H1 (cell line): Measurements from ENCODE around the gene SLC38A5. TPM values are rescaled to one million over a fixed set of nuclear protein-coding genes. Genes with fewer than 3 reads are reported as not detected.

Experiments used
- CTCF ChIA-PET: fragments of 300-600 bp; sonication (Branson Sonifier 250); formaldehyde crosslinking; loops from one replicate; lab custom pipeline; 2021; ENCODE audit not compliant: partially characterized antibody; lab: Charles Lee
- POLR2A ChIA-PET: fragments of 300-600 bp; sonication (Branson Sonifier 250); formaldehyde crosslinking; loops from one replicate; lab custom pipeline; 2021; ENCODE audit warnings: inconsistent platforms; ENCODE audit not compliant: partially characterized antibody; lab: Charles Lee
- DNase-seq, 2 experiments: peaks; one replicate each; pipeline versions ENCODE4 v3.0.0 to v3.0.0-alpha.2; 2010 to 2022; ENCODE audit warnings: low spot score in 2 of 2, low read depth in 1 of 2, mixed read lengths in 1 of 2
- FAIRE-seq: peaks from 2 replicates; lab custom pipeline; 2011; peaks lifted over from hg19 to GRCh38; lab: Jason Lieb, UNC
- H2AFZ ChIP-seq: 2 replicates; pipeline ENCODE4 v1.8.1; 2012; ENCODE audit warnings: low read length, inconsistent platforms
- H2AK5ac ChIP-seq: 2 replicates; pipeline ENCODE4 v1.6.1; 2013; ENCODE audit warnings: low read depth, low read length
- H2BK120ac ChIP-seq: replicated peaks from 2 replicates; pipeline ENCODE3; 2013; ENCODE audit warnings: low read depth, low read length, inconsistent platforms
- H2BK12ac ChIP-seq: 2 replicates; pipeline ENCODE4 v1.6.1; 2013; ENCODE audit warnings: low read depth, low read length
- H2BK15ac ChIP-seq: 2 replicates; pipeline ENCODE4 v1.6.1; 2013; ENCODE audit warnings: low read length
- H2BK20ac ChIP-seq: 2 replicates; pipeline ENCODE4 v1.6.1; 2013; ENCODE audit warnings: low read length
- H2BK5ac ChIP-seq: 2 replicates; pipeline ENCODE4 v1.6.1; 2013; ENCODE audit warnings: low read depth, low read length
- H3K14ac ChIP-seq: 2 replicates; pipeline ENCODE4 v1.6.1; 2013; ENCODE audit warnings: inconsistent platforms; ENCODE audit not compliant: insufficient read length
- H3K18ac ChIP-seq: 2 replicates; pipeline ENCODE4 v1.6.1; 2013; ENCODE audit warnings: low read length; ENCODE audit errors: extremely low read depth
- H3K23ac ChIP-seq: 2 replicates; pipeline ENCODE4 v1.6.1; 2013; ENCODE audit warnings: inconsistent platforms; ENCODE audit not compliant: insufficient read length
- H3K23me2 ChIP-seq: 2 replicates; pipeline ENCODE4 v1.6.1; 2013; ENCODE audit warnings: low read depth, low read length
- H3K27ac ChIP-seq: 2 replicates; pipeline ENCODE4 v1.6.1; 2011; ENCODE audit warnings: low read depth, low read length, inconsistent platforms
- H3K27me3 ChIP-seq, 4 experiments: replicated peaks in 1 of 4; 1 replicate in 1 of 4; 2 replicates in 3 of 4; pipeline versions ENCODE4 v1.6.1 to v1.8.1; 2011 to 2013; ENCODE audit warnings: low read length in 3 of 4, mild to moderate bottlenecking in 3 of 4, inconsistent platforms in 2 of 4, mixed read lengths in 2 of 4, moderate library complexity in 1 of 4; ENCODE audit not compliant: control insufficient read depth in 3 of 4, insufficient read depth in 3 of 4; ENCODE audit errors: extremely low read depth in 1 of 4
- H3K36me3 ChIP-seq, 4 experiments: 2 replicates each; pipeline versions ENCODE4 v1.6.1 to v1.8.1; 2011 to 2013; ENCODE audit warnings: mild to moderate bottlenecking in 4 of 4, low read length in 3 of 4, moderate library complexity in 2 of 4, control low read depth in 1 of 4, inconsistent platforms in 1 of 4; ENCODE audit not compliant: insufficient read depth in 4 of 4, control insufficient read depth in 2 of 4
- H3K4ac ChIP-seq: replicated peaks from 2 replicates; pipeline ENCODE3; 2013; ENCODE audit warnings: low read length, low read depth, mixed read lengths, inconsistent platforms; ENCODE audit not compliant: insufficient read length
- H3K4me1 ChIP-seq, 4 experiments: replicated peaks in 1 of 4; 1 replicate in 1 of 4; 2 replicates in 3 of 4; pipeline versions ENCODE4 v1.6.1 to v1.8.1; 2011 to 2013; ENCODE audit warnings: low read length in 3 of 4, inconsistent platforms in 2 of 4, mixed read lengths in 1 of 4; ENCODE audit not compliant: insufficient read depth in 4 of 4, control insufficient read depth in 3 of 4
- H3K4me2 ChIP-seq, 2 experiments: 2 replicates each; pipeline versions ENCODE4 v1.6.1 to v1.8.1; 2011 to 2013; ENCODE audit warnings: low read depth in 2 of 2, low read length in 2 of 2, control low read depth in 1 of 2, inconsistent platforms in 1 of 2, mild to moderate bottlenecking in 1 of 2; ENCODE audit not compliant: insufficient read depth in 1 of 2
- H3K4me3 ChIP-seq, 4 experiments: fragments of 200-600, 300-600 bp in 1 of 4; sonication (generic), shearing (Covaris generic), sonication (Bioruptor Twin) in 1 of 4; 2 replicates each; pipeline versions ENCODE4 v1.5.1 to v1.8.1; 2011 to 2016; ENCODE audit warnings: low read length in 4 of 4, low read depth in 3 of 4, control low read depth in 2 of 4, inconsistent platforms in 2 of 4, mild to moderate bottlenecking in 2 of 4, mixed read lengths in 1 of 4, moderate library complexity in 1 of 4; ENCODE audit not compliant: insufficient read depth in 2 of 4; ENCODE audit errors: extremely low read depth in 1 of 4
- H3K56ac ChIP-seq: replicated peaks from 2 replicates; pipeline ENCODE3; 2013; ENCODE audit warnings: low read depth, mild to moderate bottlenecking, mixed read lengths, low read length, inconsistent platforms; ENCODE audit not compliant: insufficient read length
- H3K79me1 ChIP-seq: 2 replicates; pipeline ENCODE4 v1.6.1; 2013; ENCODE audit warnings: low read depth, low read length, control low read depth
- H3K79me2 ChIP-seq, 2 experiments: 2 replicates each; pipeline versions ENCODE4 v1.6.1 to v1.8.1; 2012 to 2013; ENCODE audit warnings: low read length in 2 of 2, mild to moderate bottlenecking in 2 of 2, inconsistent platforms in 1 of 2; ENCODE audit not compliant: insufficient read depth in 2 of 2, control insufficient read depth in 1 of 2
- H3K9ac ChIP-seq, 4 experiments: replicated peaks in 1 of 4; 1 replicate in 1 of 4; 2 replicates in 3 of 4; pipeline versions ENCODE4 v1.6.1 to v1.8.1; 2011 to 2013; ENCODE audit warnings: low read depth in 3 of 4, low read length in 3 of 4, control low read depth in 2 of 4, mild to moderate bottlenecking in 2 of 4, moderate library complexity in 2 of 4, inconsistent platforms in 1 of 4; ENCODE audit errors: extremely low read depth in 1 of 4
- H3K9me3 ChIP-seq, 2 experiments: 2 replicates each; pipeline versions ENCODE4 v1.6.1 to v1.8.1; 2012 to 2013; ENCODE audit warnings: mild to moderate bottlenecking in 2 of 2, moderate library complexity in 2 of 2, control low read depth in 1 of 2, inconsistent platforms in 1 of 2, low read depth in 1 of 2, low read length in 1 of 2, mixed read lengths in 1 of 2; ENCODE audit not compliant: insufficient read depth in 2 of 2
- H4K20me1 ChIP-seq, 2 experiments: replicated peaks in 1 of 2; 2 replicates each; pipeline versions ENCODE3 to v1.8.1; 2011 to 2013; ENCODE audit warnings: inconsistent platforms in 2 of 2, low read length in 2 of 2, mild to moderate bottlenecking in 1 of 2; ENCODE audit not compliant: insufficient read depth in 2 of 2, control insufficient read depth in 1 of 2
- H4K5ac ChIP-seq: 2 replicates; pipeline ENCODE4 v1.6.1; 2013; ENCODE audit warnings: low read length, low read depth, mixed read lengths, inconsistent platforms; ENCODE audit not compliant: insufficient read length
- H4K8ac ChIP-seq: 2 replicates; pipeline ENCODE4 v1.8.0; 2013; ENCODE audit warnings: mild to moderate bottlenecking, moderate library complexity, low read length, inconsistent platforms; ENCODE audit not compliant: insufficient read depth; ENCODE audit errors: extremely low read depth
- H4K91ac ChIP-seq: replicated peaks from 2 replicates; pipeline ENCODE3; 2013; ENCODE audit warnings: low read length, mixed read lengths, inconsistent platforms; ENCODE audit not compliant: insufficient read length
- BCL11A ChIP-seq, 2 experiments: IDR thresholded peaks; one replicate each; pipeline ENCODE4 v1.6.1; 2011; ENCODE audit warnings: low read depth in 2 of 2, low read length in 2 of 2, mild to moderate bottlenecking in 2 of 2
- RAD21 ChIP-seq, 2 experiments: IDR thresholded peaks in 1 of 2; conservative IDR thresholded peaks in 1 of 2; 2 replicates each; pipeline ENCODE4 v1.6.1; 2011; ENCODE audit warnings: low read depth in 2 of 2, low read length in 2 of 2, improper control_type of control experiment in 1 of 2, inconsistent platforms in 1 of 2, mild to moderate bottlenecking in 1 of 2, moderate library complexity in 1 of 2
- WGBS, 2 experiments: shearing (Covaris generic) in 1 of 2; methylation state at CpG; one replicate each; pipeline versions ENCODE4 v1.1.6 to v1.1.7; 2013 to 2015; ENCODE audit warnings: low lambda C conversion rate in 2 of 2, mixed read lengths in 2 of 2, inconsistent platforms in 1 of 2, low coverage in 1 of 2, missing lambda C conversion rate in 1 of 2; ENCODE audit not compliant: insufficient replicate concordance in 2 of 2, insufficient coverage in 1 of 2, insufficient read length in 1 of 2; ENCODE audit errors: extremely low coverage in 1 of 2, missing lambda C conversion rate in 1 of 2; 5-methylcytosine and 5-hydroxymethylcytosine counted together
- polyA plus RNA-seq, 7 experiments: library from polyadenylated mRNA; depleted of rRNA in 3 of 7; stranded (reverse) in 5 of 7; unstranded in 2 of 7; fragments of >200 nt in 5 of 7; fragments of 200-250 nt in 2 of 7; gene quantifications; 1 replicate in 5 of 7; 2 replicates in 1 of 7; 4 replicates in 1 of 7; pipeline versions ENCODE4 v1.2.1 to v1.2.3, GENCODE V29; 2011 to 2013; ENCODE audit warnings: missing spikeins in 2 of 7, mixed read lengths in 2 of 7
- total RNA-seq: library from RNA; stranded (reverse); fragmentation: NEBNext Ultra II Directional; extraction: Animal tissue kit (Norgen Biotek cat#: 25700); gene quantifications from 2 replicates; pipeline ENCODE4 v1.2.1, GENCODE V29; 2021
- TF ChIP-seq, protein P1 (sequence below), 3 experiments: IDR thresholded peaks; 1 replicate in 2 of 3; 2 replicates in 1 of 3; pipeline versions ENCODE4 v1.5.1 to v1.6.1; 2011; ENCODE audit warnings: low read length in 3 of 3, mild to moderate bottlenecking in 3 of 3, inconsistent platforms in 2 of 3, low read depth in 1 of 3, moderate library complexity in 1 of 3; ENCODE audit not compliant: insufficient read depth in 1 of 3; ENCODE audit errors: control extremely low read depth in 1 of 3

Gene SLC38A5
- total and polyA plus RNA-seq, 2 of the 8 experiments (the other 6 are each of a cell fraction or from before 2014, with no cell fraction given) = 70.9 to 106 TPM

DNA sequence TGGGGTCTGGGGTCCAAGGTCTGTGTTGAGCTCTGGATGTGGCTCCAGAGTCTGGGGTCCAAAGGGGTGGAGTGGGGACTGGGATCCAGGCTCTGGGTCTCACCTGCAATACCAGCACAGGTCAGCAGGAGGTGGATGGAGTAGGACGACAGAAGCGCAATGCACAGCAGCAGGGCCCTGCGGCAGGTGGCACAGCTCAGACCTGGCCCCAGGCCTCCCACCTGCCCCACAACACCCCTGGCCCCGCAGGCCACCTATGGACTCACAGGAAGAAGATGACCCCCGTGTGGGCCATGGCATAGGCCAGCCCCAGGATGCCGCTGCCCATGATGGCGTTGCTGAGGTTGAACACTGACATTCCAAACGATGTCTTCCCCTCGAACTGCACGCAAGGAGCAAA lies 3.4 kb downstream of the SLC38A5 start:
- CTCF ChIA-PET = interaction anchor here (0.9 to 6.2 kb wide), 7 partner anchors 15 to 384 kb away, joined by 3 to 32 read pairs (median 5); no protein-coding TSS in a partner anchor

More for the DNA sequence above, 3.4 kb downstream of the SLC38A5 start:
- H3K9ac ChIP-seq = no peak overlapping the region
- H3K79me1 ChIP-seq = 0 out of 2 replicates have a peak, but pooled peaks cover 2% of the 10 kb centered on the region
- H3K4me2 ChIP-seq = peak overlapping the region in 1 of 2 experiments; percentile 90; a peak in 1 of 4 replicates
- no peak overlapping the region for H2AFZ ChIP-seq
- no peak overlapping the region for H3K56ac ChIP-seq
- no peak overlapping the region for H2AK5ac ChIP-seq
- no peak overlapping the region for H3K23ac ChIP-seq
- TF ChIP-seq, protein P1, sequence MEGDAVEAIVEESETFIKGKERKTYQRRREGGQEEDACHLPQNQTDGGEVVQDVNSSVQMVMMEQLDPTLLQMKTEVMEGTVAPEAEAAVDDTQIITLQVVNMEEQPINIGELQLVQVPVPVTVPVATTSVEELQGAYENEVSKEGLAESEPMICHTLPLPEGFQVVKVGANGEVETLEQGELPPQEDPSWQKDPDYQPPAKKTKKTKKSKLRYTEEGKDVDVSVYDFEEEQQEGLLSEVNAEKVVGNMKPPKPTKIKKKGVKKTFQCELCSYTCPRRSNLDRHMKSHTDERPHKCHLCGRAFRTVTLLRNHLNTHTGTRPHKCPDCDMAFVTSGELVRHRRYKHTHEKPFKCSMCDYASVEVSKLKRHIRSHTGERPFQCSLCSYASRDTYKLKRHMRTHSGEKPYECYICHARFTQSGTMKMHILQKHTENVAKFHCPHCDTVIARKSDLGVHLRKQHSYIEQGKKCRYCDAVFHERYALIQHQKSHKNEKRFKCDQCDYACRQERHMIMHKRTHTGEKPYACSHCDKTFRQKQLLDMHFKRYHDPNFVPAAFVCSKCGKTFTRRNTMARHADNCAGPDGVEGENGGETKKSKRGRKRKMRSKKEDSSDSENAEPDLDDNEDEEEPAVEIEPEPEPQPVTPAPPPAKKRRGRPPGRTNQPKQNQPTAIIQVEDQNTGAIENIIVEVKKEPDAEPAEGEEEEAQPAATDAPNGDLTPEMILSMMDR (IDR thresholded peaks at IDR 0.05; ENCODE audit: control extremely low read depth in 1 of 3, insufficient read depth in 1 of 3, low read depth in 1 of 3, low read length in 3 of 3) = peak in 2 of 3 experiments; percentile 23 to 51; a peak in 2 of 4 replicates
- TF ChIP-seq BCL11A (IDR thresholded peaks at IDR 0.05; ENCODE audit: low read depth in 2 of 2, low read length in 2 of 2) (no peak), RAD21 (IDR thresholded peaks at IDR 0.05 in 1 of 2, conservative IDR thresholded peaks at IDR 0.05 in 1 of 2; ENCODE audit: low read depth in 2 of 2, low read length in 2 of 2) (peak; percentile 13 to 41; a peak in 3 of 4 replicates)
- no peak overlapping the region for H2BK5ac ChIP-seq
- DNase-seq (peak in 1 of 2 experiments; percentile 68), FAIRE-seq (no peak)
- H3K27ac ChIP-seq = no peak overlapping the region
- H3K23me2 ChIP-seq = no peaks in the 10 kb centered on the region
- no peak overlapping the region for H2BK120ac ChIP-seq
- H3K18ac ChIP-seq = no peak overlapping the region
- H3K79me2 ChIP-seq = peaks cover 0 to 8% of the 10 kb centered on the region in 2 experiments; a peak in 1 of 4 replicates
- H2BK20ac ChIP-seq = no peak overlapping the region
- H4K8ac ChIP-seq = no peak overlapping the region
- H3K36me3 ChIP-seq = peaks cover 0 to 5% (median 1%) of the 10 kb centered on the region in 4 experiments; a peak in 2 of 8 replicates
- peaks cover 0 to 10% (median 8%) of the 10 kb centered on the region in 4 experiments; a peak in 6 of 7 replicates for H3K4me1 ChIP-seq
- H3K4me3 ChIP-seq = no peak overlapping the region
- no peak overlapping the region for H3K14ac ChIP-seq
- H4K20me1 ChIP-seq = no peaks in the 10 kb centered on the region
- no peak overlapping the region for H4K91ac ChIP-seq
- H4K5ac ChIP-seq = no peak overlapping the region
- no peak overlapping the region for H2BK15ac ChIP-seq
- POLR2A ChIA-PET = interaction anchor here (0.7 to 1.8 kb wide), 3 partner anchors 10 to 825 kb away, joined by 3 to 8 read pairs (median 5); no protein-coding TSS in a partner anchor
- no peak overlapping the region for H2BK12ac ChIP-seq
- no CpG with 5 or more reads among the region's 10 CpGs for WGBS, 2 experiments
- H3K27me3 ChIP-seq = no peaks in the 10 kb centered on the region
- no peak overlapping the region for H3K4ac ChIP-seq
- H3K9me3 ChIP-seq = no peaks in the 10 kb centered on the region
